ENCODE results near the gene SUSD4.

DNA sequence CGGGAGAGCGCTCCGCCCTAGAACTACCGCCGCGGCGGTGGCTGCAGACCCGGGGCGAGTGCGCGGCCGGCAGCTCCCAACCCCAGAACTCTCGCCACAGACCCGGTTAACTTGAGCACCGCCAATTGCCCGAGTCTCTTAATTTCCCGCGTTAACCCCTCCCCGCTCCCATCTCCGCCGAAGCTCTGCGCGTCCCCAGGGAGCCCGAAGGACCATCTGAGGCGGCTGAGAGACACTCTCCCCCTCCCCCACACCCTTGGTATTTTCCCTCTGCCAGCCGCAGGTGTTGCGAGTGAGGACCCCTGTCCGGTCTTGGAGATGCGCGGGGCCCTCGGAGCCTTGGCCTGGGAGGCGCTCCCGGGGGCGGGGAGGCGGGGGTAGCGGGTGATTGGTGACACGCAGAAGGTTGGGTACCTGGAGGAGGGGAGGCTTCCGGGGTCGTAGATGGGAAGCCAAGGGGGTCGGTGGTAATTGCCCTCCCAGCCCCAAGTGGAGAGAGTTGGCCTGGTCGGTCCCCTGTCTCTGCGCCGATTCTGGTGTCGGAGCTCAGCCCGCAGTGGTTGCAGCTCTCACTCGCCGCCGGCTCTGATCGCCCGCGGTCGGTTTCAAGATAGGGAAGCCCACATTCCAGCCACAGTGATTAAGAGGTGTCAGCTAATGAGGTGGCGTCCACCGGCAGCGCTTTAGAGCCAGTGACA lies 858 bp upstream of the SUSD4 start:
- TF ChIP-seq, protein P1, sequence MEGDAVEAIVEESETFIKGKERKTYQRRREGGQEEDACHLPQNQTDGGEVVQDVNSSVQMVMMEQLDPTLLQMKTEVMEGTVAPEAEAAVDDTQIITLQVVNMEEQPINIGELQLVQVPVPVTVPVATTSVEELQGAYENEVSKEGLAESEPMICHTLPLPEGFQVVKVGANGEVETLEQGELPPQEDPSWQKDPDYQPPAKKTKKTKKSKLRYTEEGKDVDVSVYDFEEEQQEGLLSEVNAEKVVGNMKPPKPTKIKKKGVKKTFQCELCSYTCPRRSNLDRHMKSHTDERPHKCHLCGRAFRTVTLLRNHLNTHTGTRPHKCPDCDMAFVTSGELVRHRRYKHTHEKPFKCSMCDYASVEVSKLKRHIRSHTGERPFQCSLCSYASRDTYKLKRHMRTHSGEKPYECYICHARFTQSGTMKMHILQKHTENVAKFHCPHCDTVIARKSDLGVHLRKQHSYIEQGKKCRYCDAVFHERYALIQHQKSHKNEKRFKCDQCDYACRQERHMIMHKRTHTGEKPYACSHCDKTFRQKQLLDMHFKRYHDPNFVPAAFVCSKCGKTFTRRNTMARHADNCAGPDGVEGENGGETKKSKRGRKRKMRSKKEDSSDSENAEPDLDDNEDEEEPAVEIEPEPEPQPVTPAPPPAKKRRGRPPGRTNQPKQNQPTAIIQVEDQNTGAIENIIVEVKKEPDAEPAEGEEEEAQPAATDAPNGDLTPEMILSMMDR (IDR thresholded peaks at IDR 0.05) = no peak
- TF ChIP-seq POLR2A (IDR thresholded peaks at IDR 0.05) (no peak), EP300 (IDR thresholded peaks at IDR 0.05) (no peak)
